GM21423 (cell line): ENCODE data around the gene SLC13A3.

ENCODE experiments used
- ATAC-seq: cut with Tn5 transposase; IDR thresholded peaks from one replicate; pipeline ENCODE4 v1.9.1; 2021; ENCODE audit warnings: mild to moderate bottlenecking, moderate library complexity; ENCODE audit not compliant: unreplicated experiment

The SLC13A3 gene

GRCh38 chr20:46583411-46584214 lies 67.6 kb downstream of the SLC13A3 start:
- ATAC-seq = no peak

- ATAC-seq = no peak
Measured at GRCh38 chr20:46582648-46583047, 68.6 kb downstream of the SLC13A3 start.

- ATAC-seq = no peak
Measured at GRCh38 chr20:46581391-46581790, 69.9 kb downstream of the SLC13A3 start.

GRCh38 chr20:46580613-46581205 lies 70.5 kb downstream of the SLC13A3 start:
- ATAC-seq = no peak

- no peak for ATAC-seq
Measured at GRCh38 chr20:46578745-46579144, 72.5 kb downstream of the SLC13A3 start.

GRCh38 chr20:46576774-46577395 lies 74.4 kb downstream of the SLC13A3 start:
- no peak for ATAC-seq

- no peak for ATAC-seq
Measured at GRCh38 chr20:46575937-46576461, 75.3 kb downstream of the SLC13A3 start.

- no peak for ATAC-seq
Measured at GRCh38 chr20:46575394-46575793, 75.9 kb downstream of the SLC13A3 start.

- ATAC-seq = no peak
Measured at GRCh38 chr20:46573788-46574584, 77.3 kb downstream of the SLC13A3 start.

- no peak for ATAC-seq
Measured at GRCh38 chr20:46573234-46573633, 78.0 kb downstream of the SLC13A3 start.

GRCh38 chr20:46572790-46573189 lies 78.5 kb downstream of the SLC13A3 start:
- no peak for ATAC-seq

GRCh38 chr20:46572153-46572552 lies 79.1 kb downstream of the SLC13A3 start:
- ATAC-seq = no peak

- ATAC-seq = no peak
Measured at GRCh38 chr20:46571418-46571817, 79.8 kb downstream of the SLC13A3 start.

GRCh38 chr20:46570956-46571355 lies 80.3 kb downstream of the SLC13A3 start:
- ATAC-seq = no peak

- no peak for ATAC-seq
Measured at GRCh38 chr20:46569961-46570360, 81.3 kb downstream of the SLC13A3 start.

- ATAC-seq = no peak
Measured at GRCh38 chr20:46568570-46569129, 82.6 kb downstream of the SLC13A3 start.

- ATAC-seq = no peak
Measured at GRCh38 chr20:46566125-46566524, 85.1 kb downstream of the SLC13A3 start.

- no peak for ATAC-seq
Measured at GRCh38 chr20:46564241-46564957, 86.9 kb downstream of the SLC13A3 start.

GRCh38 chr20:46563860-46564221 lies 87.4 kb downstream of the SLC13A3 start:
- no peak for ATAC-seq
